Common myeloid progenitor, CD34-positive (primary cell): ENCODE measurements around the gene MOB3B.
"Not testable (repeated sequence)": the region's sequence is repeated elsewhere in the genome, so short reads cannot be mapped to it uniquely, and the experiment has no call there.

Source experiments
- CTCF ChIA-PET: fragments of 350-600 bp; sonication (Branson Sonifier 250); formaldehyde crosslinking; loops from one replicate; lab custom pipeline; 2021; ENCODE audit warnings: antibody characterized with exemption; lab: Charles Lee
- POLR2A ChIA-PET: fragments of 350-600 bp; sonication (Branson Sonifier 250); formaldehyde crosslinking; loops from one replicate; lab custom pipeline; 2021; ENCODE audit warnings: antibody characterized with exemption; lab: Charles Lee
- DNase-seq, 3 donors: peaks; one replicate each; pipeline versions ENCODE4 v3.0.0 to v3.0.0-alpha.2; 2013
- H3K27ac ChIP-seq, 2 experiments: 1 replicate in 1 of 2; 2 replicates in 1 of 2; pipeline ENCODE4 v1.7.0; 2013; ENCODE audit warnings: inconsistent platforms in 2 of 2, low read length in 2 of 2, mild to moderate bottlenecking in 2 of 2, low read depth in 1 of 2, moderate library complexity in 1 of 2; ENCODE audit not compliant: severe bottlenecking in 2 of 2, insufficient read depth in 1 of 2, poor library complexity in 1 of 2
- H3K27me3 ChIP-seq, 5 experiments: replicated peaks in 2 of 5; 1 replicate in 3 of 5; 2 replicates in 2 of 5; pipeline versions ENCODE4 v1.6.1 to v1.7.0; 2013; ENCODE audit warnings: low read length in 4 of 5, mild to moderate bottlenecking in 2 of 5, moderate library complexity in 2 of 5, inconsistent platforms in 1 of 5; ENCODE audit not compliant: insufficient read depth in 5 of 5, control insufficient read depth in 4 of 5
- H3K36me3 ChIP-seq, 4 experiments: 1 replicate in 2 of 4; 2 replicates in 2 of 4; pipeline versions ENCODE4 v1.6.1 to v1.7.0; 2013; ENCODE audit warnings: low read length in 3 of 4, control low read depth in 1 of 4, mild to moderate bottlenecking in 1 of 4; ENCODE audit not compliant: control insufficient read depth in 4 of 4, insufficient read depth in 4 of 4
- H3K4me1 ChIP-seq, 4 experiments: 1 replicate in 3 of 4; 2 replicates in 1 of 4; pipeline versions ENCODE4 v1.6.1 to v1.7.1; 2013; ENCODE audit warnings: low read length in 3 of 4, mild to moderate bottlenecking in 3 of 4, control low read depth in 1 of 4, inconsistent platforms in 1 of 4, moderate library complexity in 1 of 4; ENCODE audit not compliant: control insufficient read depth in 4 of 4, insufficient read depth in 4 of 4; ENCODE audit errors: control extremely low read depth in 1 of 4
- H3K4me3 ChIP-seq, 7 experiments: 1 replicate in 4 of 7; 2 replicates in 3 of 7; pipeline versions ENCODE4 v1.5.1 to v1.7.0; 2013; ENCODE audit warnings: mild to moderate bottlenecking in 7 of 7, low read length in 6 of 7, moderate library complexity in 6 of 7, inconsistent platforms in 2 of 7, low read depth in 2 of 7, control low read depth in 1 of 7; ENCODE audit not compliant: insufficient read depth in 4 of 7, control insufficient read depth in 1 of 7; ENCODE audit errors: extremely low read depth in 1 of 7
- H3K9me3 ChIP-seq, 5 experiments: 1 replicate in 4 of 5; 2 replicates in 1 of 5; pipeline versions ENCODE4 v1.6.1 to v1.7.1; 2013; ENCODE audit warnings: low read length in 4 of 5, mild to moderate bottlenecking in 2 of 5, inconsistent platforms in 1 of 5, low read depth in 1 of 5, moderate library complexity in 1 of 5; ENCODE audit not compliant: control insufficient read depth in 4 of 5, insufficient read depth in 2 of 5; ENCODE audit errors: control extremely low read depth in 1 of 5
- WGBS: methylation state at CpG from one replicate; pipeline ENCODE4 v1.1.5; 2013; ENCODE audit not compliant: insufficient coverage; 5-methylcytosine and 5-hydroxymethylcytosine counted together

MOB3B gene

GRCh38 chr9:27506981-27507380 is 22.6 kb downstream of the MOB3B start:
- ChIA-PET POLR2A (no interaction called here), CTCF (interaction anchor here (1.1 kb wide), 1 partner anchor 40 kb away, joined by 3 read pairs; no protein-coding TSS in a partner anchor)
- H3K27me3 ChIP-seq: no peaks in the 10 kb centered on the region
- no peaks in the 10 kb centered on the region for H3K36me3 ChIP-seq
- no peak overlapping the region for H3K4me3 ChIP-seq
- no peaks in the 10 kb centered on the region for H3K4me1 ChIP-seq
- H3K27ac ChIP-seq: no peak overlapping the region
- H3K9me3 ChIP-seq: no peaks in the 10 kb centered on the region
- DNase-seq: no peak
- WGBS: 71% methylated on average over 1 of the region's 2 CpGs

DNA sequence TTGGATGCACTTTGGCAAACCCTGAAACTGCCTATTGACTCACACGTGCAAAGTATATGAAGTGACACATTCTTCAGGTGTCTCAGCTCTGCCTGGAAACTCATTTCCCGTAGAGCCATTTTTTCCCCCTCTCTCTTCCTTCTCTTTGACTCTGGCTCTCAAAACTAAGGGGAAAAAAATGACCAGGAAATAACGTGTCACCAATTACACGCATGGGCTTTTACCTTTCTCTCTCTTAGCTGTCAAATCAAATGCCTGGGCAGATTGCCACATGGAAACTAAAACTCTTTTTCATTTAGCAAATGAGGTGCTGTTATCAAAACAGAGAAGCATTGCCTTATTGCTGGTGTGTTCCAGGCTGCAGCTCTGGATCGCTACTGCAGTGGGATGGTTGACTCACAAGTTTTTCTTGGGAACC is 23.9 kb downstream of the MOB3B start:
- ChIA-PET POLR2A (no interaction called here), CTCF (interaction anchor here (0.8 to 0.9 kb wide), 2 partner anchors 25 to 44 kb away, joined by 3 read pairs; no protein-coding TSS in a partner anchor)
- H3K4me3 ChIP-seq: no peak overlapping the region
- H3K9me3 ChIP-seq: no peaks in the 10 kb centered on the region
- H3K27ac ChIP-seq: no peak overlapping the region
- no peak for DNase-seq
- H3K4me1 ChIP-seq: no peaks in the 10 kb centered on the region
- no peaks in the 10 kb centered on the region for H3K36me3 ChIP-seq
- 100% methylated on average over 4 of the region's 5 CpGs for WGBS
- H3K27me3 ChIP-seq: no peaks in the 10 kb centered on the region

DNA sequence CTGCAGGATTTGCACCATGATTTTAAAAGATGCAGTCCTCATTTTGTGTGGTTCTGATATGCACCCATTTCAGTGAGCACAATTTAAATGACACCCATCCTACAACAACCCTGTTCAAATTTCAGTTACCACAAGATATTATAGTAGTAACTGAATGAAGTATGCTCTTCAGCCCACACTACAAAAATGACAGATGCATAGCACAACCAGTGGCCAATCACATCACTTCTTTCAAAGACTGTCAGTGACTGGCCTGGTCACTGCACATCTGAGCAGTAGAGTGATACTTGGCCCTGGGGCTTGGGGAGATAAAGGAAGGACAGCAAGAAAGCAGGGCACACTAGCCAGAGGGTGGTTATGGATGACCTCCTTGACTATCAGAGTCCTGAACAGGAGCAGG is 25.4 kb downstream of the MOB3B start:
- no peak overlapping the region for H3K4me3 ChIP-seq
- ChIA-PET POLR2A (no interaction called here), CTCF (interaction anchor here (1.3 kb wide), 1 partner anchor 25 kb away, joined by 3 read pairs; no protein-coding TSS in a partner anchor)
- H3K27me3 ChIP-seq: no peaks in the 10 kb centered on the region
- no peak overlapping the region for H3K27ac ChIP-seq
- no peak for DNase-seq
- H3K9me3 ChIP-seq: no peaks in the 10 kb centered on the region
- peaks cover 0 to 5% (median 1%) of the 10 kb centered on the region in 4 experiments for H3K4me1 ChIP-seq
- H3K36me3 ChIP-seq: no peaks in the 10 kb centered on the region

DNA sequence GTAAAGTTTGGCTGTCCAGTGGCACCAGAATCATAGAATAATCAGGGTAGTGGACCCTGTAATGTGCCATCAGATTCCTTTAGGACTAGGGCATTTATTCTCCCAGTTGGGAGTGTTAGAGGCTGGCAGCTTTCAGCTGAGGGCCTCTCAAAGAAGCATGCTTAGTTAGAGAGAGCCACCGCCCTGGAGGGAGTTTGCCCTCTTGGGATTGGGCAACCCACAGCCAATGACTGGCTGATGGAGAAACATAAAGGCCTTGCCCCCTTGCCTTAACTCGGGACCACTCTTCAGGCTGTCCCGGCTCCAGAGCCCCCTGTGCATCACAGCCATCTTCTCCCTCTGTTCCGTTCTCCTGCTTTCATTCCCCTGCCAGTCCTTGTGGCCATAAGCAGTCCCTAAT is 26.0 kb downstream of the MOB3B start:
- Histone ChIP-seq H3K4me1 (peaks cover 0 to 5% (median 3%) of the 10 kb centered on the region in 4 experiments), H3K9me3 (no peaks in the 10 kb centered on the region), H3K27ac (no peak overlapping the region), H3K36me3 (no peaks in the 10 kb centered on the region), H3K4me3 (no peak overlapping the region), H3K27me3 (no peaks in the 10 kb centered on the region)
- no peak for DNase-seq
- CTCF ChIA-PET: no interaction called here
- POLR2A ChIA-PET: no interaction called here
- 100% methylated on average over 4 of the region's 4 CpGs for WGBS

DNA sequence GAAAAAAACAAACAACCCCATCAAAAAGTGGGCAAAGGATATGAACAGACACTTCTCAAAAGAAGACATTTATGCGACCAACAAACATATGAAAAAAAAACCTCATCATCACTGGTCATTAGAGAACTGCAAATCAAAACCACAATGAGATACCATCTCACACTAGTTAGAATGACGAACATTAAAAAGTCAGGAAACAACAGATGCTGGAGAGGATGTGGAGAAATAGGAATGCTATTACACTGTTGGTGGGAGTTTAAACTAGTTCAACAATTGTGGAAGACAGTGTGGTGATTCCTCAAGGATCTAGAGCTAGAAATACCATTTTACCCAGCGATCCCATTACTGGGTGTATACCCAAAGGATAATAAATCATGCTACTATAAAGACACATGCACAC is 28.7 kb downstream of the MOB3B start:
- H3K4me1 ChIP-seq, H3K27ac ChIP-seq, POLR2A ChIA-PET, H3K9me3 ChIP-seq, H3K4me3 ChIP-seq, H3K27me3 ChIP-seq, CTCF ChIA-PET, H3K36me3 ChIP-seq, DNase-seq: not testable (repeated sequence)
- WGBS: no CpG with 5 or more reads among the region's 3 CpGs

DNA sequence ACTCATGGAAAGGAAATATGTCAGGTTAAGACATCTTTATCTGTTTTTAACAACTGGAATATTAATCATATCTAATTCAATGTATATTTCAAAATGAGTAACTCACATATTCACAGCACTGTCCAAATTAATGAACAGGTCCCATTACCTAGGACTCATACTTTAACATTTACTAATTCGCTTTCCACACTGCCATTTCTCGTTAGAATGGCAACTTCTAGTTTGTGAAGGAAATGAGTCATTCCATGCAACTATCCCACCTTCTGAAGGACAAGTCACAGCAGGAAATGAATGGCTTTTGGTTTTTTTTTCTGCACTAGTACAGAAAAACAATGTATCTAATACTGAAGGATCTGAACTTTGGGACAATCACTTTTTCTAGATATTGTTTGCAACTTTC is 30.2 kb downstream of the MOB3B start:
- no peaks in the 10 kb centered on the region for H3K27me3 ChIP-seq
- H3K27ac ChIP-seq: no peak overlapping the region
- POLR2A ChIA-PET: no interaction called here
- no peaks in the 10 kb centered on the region for H3K36me3 ChIP-seq
- no CpG with 5 or more reads among the region's 2 CpGs for WGBS
- H3K4me3 ChIP-seq: no peak overlapping the region
- H3K9me3 ChIP-seq: peaks cover 0 to 1% (median 0%) of the 10 kb centered on the region in 5 experiments
- peak; percentile 39 to 76 (median 68) for DNase-seq
- peaks cover 0 to 5% (median 3%) of the 10 kb centered on the region in 4 experiments for H3K4me1 ChIP-seq
- CTCF ChIA-PET: interaction anchor here (0.6 to 1.3 kb wide), 2 partner anchors 166 to 488 kb away, joined by 4 to 5 read pairs; no protein-coding TSS in a partner anchor

DNA sequence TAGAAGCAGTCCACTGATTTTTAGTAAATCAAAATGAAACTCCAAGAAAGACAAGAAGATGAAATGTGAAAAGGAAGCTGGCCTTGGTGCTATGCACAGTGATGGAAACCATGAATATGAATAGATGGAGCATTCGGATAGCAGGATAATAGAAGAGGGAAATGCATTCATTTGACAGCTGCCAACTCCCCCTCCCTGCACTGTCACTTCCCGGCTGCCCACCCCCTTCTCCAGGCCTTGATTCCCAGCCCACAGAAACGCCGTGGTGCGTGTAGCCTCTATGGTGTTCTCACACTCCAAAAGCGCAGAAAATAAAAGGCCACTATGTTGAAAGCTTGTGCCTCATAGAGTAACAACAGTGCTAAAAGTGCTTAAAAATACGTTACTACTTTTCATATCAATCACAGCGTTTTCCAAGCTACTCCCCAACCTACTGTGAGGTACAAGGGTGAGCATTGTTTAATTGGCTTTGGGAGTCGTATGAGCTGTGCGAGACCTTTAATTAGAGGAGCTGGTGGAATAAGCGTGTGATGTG is 31.7 kb downstream of the MOB3B start:
- ChIA-PET POLR2A (interaction anchor here (0.6 kb wide), 1 partner anchor 61 kb away, joined by 3 read pairs; no protein-coding TSS in a partner anchor), CTCF (no interaction called here)
- peaks cover 0 to 3% (median 0%) of the 10 kb centered on the region in 5 experiments for H3K9me3 ChIP-seq
- no peak for DNase-seq
- H3K36me3 ChIP-seq: no peaks in the 10 kb centered on the region
- no peaks in the 10 kb centered on the region for H3K27me3 ChIP-seq
- H3K27ac ChIP-seq: no peak overlapping the region
- peaks cover 0 to 5% (median 3%) of the 10 kb centered on the region in 4 experiments for H3K4me1 ChIP-seq
- H3K4me3 ChIP-seq: no peak overlapping the region
- 97% methylated on average over 9 of the region's 11 CpGs for WGBS
